Hindlimb muscle (tissue), 1 donor: Measurements from ENCODE around the gene ICA1. TPM values are rescaled to one million over a fixed set of nuclear protein-coding genes. Genes with fewer than 3 reads are reported as not detected.

ENCODE experiments used
- DNase-seq: peaks from one replicate; pipeline ENCODE4 v3.0.0-alpha.2; 2013
- polyA plus RNA-seq: library from polyadenylated mRNA; unstranded; fragments of 120-200 nt; gene quantifications from one replicate; pipeline ENCODE4 v1.2.1, GENCODE V29; 2013; ENCODE audit not compliant: insufficient read length

ICA1 gene
- polyA plus RNA-seq, 1 donor: 5.5 TPM

GRCh38 chr7:8226501-8226900 lies 35.5 kb downstream of the ICA1 start:
- DNase-seq: no peak

- no peak for DNase-seq
These were observed 40.4 kb downstream of the ICA1 start for GRCh38 chr7:8221567-8221966.

- no peak for DNase-seq
These were observed 40.9 kb downstream of the ICA1 start for GRCh38 chr7:8221101-8221495.

DNA sequence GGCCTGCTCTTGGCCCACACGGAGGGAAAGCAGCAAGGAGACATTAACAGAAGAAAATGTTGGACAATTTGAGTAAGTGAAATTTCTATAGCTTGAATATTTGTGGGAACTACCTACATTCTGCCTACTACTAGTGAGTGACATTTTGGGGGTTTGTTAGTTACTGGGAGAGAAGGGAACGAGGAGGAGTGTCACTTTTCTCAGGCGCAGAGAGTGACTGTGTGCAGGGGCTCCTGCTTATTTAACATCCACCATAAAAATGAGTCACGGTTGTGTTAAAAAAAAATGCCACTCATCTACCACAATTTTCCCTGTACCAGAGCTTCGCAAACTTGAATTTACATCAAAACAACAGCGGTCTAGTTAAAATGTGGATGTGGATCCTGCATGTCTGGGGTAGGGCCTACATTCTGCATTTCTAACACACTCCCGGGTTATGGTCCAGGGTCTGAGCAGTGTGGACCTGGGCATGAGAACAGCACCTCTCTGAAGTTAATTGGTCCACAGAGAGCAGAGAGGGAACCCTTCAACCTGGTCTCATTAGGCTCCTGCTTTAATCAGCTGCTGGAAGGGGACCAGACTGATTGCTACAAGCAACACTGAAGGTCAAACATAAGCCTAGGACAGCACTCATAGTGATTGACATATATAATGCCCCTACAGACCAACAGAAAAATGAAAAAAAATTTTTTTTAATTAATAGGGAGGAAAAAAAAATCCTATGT lies 41.4 kb downstream of the ICA1 start:
- DNase-seq: no peak

GRCh38 chr7:8217200-8218068 lies 44.5 kb downstream of the ICA1 start:
- DNase-seq: peak; percentile 63

GRCh38 chr7:8216334-8216690 lies 45.7 kb downstream of the ICA1 start:
- DNase-seq: no peak

DNA sequence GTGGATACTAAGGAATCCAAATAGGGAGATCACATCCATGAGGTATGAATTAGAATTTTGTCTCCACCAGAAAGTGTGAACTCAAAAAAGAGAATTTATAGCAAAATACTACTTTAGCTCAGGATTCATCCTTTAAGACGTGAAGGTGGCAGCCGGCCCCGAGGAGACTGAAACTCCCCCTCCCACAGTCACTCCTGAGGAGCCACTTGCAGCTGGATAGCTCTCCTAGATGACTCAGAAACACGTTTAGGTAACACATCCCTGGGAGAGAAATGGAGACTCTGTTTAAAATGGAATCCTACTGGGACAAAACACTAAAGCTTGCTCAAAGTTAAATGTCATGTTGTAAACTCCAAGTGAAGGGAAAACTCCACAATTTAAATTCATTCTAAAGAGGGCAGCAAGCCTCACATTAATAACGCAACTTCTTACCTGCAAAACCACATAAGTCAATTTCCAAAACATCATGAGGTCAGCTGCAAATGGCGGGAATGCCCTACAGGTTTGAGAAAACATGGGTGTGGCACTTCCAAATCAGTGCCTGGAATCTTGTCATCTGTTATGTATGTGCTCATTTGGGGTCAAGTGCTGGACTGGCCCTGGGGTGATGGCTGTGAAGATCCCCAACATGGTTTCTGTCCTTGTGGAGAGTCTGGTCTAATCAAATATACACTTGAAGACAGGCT lies 46.2 kb downstream of the ICA1 start:
- DNase-seq: no peak

GRCh38 chr7:8214244-8214824 lies 47.6 kb downstream of the ICA1 start:
- DNase-seq: no peak

DNA sequence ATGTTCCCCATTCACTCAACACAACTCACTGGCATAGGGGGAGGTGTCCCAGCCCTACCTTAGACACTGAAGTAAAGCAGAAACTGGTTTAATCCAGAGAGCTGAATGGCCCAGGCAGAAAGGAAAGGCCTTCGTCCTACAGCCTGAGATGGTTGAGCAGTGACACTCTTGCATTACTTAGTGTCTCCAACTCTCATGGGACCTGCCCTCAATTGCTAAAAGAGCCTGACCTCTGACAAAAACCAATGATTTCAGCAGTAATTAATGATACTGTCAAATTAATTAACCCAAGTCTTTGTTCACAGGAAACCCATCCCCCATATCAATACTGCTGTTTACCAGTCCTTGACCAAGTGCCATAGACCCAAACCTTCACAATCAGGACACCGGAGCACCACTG lies 48.6 kb downstream of the ICA1 start:
- DNase-seq: no peak

DNA sequence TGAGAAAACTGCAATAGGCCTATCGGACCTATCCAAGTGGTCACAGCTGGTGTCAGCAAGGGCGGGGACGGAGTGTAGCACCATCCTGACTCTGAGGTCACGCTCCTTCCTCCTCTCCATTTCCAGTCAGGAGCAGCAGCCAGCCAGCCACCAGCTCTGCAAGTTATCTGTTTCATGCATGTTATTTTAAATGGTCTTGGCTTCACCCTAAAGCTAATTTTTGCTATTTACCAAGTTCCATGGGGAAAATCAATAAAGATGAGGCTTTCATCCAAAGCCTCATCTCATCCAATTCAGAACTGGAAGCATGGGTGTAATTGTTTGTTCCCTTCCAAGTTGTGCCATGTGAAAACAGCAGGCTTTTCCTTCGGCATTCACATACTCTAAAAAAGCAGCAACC lies 49.3 kb downstream of the ICA1 start:
- no peak for DNase-seq

DNA sequence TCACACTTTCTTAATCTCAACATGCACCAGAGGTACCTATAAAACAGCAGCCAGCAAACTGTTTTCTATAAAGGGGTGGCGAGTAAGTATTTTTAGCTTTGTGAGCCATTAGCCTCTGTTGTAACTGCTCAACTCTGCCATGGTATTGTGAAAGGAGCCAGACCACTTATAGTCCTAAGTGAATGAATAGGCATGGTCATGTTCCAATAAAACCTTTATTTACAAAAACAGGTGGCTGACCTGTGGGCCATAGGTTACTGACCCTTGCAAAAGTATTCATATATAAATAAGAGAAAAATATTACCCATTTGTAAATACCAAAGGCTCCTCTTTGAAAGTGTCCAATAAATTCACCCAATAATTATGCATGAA lies 50.3 kb downstream of the ICA1 start:
- DNase-seq: no peak

GRCh38 chr7:8210845-8211724 lies 50.9 kb downstream of the ICA1 start:
- DNase-seq: no peak

- DNase-seq: no peak
These were observed 52.6 kb downstream of the ICA1 start for GRCh38 chr7:8209353-8209752.

- DNase-seq: no peak
These were observed 53.2 kb downstream of the ICA1 start for GRCh38 chr7:8208816-8209215.

DNA sequence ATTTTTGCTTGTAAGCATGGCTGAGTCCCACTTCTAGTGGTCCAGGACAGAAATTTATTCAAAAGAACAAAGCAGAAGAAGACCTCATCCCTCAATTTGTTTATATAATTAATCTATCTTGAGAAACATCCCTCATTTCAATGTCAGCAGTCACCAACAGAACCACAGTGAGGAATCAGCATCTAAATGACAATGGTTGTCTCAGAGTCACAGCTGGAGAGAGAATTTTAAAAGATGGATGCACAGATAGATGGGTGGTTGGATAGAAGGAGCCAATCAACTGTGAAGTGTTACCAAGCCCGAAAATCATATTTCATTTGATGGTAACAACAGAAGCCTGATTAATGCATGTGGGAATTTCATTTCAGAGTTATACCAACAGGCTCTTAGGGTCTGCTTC lies 55.0 kb downstream of the ICA1 start:
- DNase-seq: no peak

- no peak for DNase-seq
These were observed 56.4 kb downstream of the ICA1 start for GRCh38 chr7:8205537-8205936.

GRCh38 chr7:8205031-8205387 lies 57.0 kb downstream of the ICA1 start:
- DNase-seq: no peak

DNA sequence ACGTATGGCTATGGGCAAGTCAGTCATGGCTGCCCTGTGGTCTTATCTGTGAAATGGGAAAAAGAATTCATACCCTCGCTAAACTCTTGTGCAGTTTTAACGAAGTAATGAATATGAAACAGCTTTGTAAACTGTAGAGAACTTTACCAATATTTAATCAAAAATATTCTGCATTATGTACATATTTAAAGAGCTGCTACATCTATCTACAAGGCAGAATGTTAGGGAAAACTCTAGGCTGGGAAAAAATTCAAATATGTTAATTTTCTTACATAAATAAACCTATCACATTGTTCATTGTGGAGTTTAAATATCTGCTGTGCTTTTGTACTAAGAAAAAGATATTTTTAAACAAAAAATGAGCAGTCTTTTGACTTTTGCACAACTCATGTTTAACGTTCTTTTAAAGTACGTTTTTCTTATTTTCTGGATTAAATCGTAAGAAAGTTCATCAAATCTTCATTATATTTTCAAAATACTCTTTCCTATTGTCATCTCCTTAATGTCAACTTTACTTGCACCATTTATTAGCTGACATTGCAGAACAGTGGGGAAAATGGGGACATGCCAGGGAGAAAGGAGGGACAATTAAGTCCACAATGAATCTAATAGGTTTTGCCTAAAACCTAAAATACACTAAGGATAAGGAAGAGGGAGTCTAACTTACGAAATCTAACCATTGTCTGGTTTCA lies 57.5 kb downstream of the ICA1 start:
- no peak for DNase-seq

DNA sequence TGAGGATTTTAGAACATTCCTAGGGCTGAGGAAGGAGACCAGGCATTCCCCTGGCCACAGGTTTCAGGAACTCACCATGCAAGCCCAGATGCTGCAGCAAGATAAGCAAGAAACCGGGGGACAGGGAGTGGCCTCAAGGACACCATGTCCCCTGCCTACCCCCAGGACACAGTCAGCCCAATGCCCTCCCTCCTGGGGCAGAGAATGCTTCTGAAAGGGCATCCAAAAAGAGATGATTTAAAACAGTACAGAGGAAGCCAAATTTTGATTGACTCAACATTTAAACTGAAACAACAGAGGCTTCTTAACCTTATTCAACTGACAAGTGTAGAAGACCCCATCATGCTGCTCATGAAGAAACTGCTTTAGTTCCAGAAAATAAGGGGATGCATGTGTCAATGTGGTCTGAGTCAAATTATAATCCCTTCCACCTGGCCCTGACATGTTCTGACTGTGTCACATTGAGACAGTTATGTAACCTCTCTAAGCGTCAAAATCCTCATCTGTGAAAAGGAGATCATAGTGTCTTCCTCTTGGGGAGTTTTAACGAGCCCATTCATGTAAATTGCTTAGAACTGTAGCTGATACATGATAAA lies 60.0 kb downstream of the ICA1 start:
- DNase-seq: no peak

DNA sequence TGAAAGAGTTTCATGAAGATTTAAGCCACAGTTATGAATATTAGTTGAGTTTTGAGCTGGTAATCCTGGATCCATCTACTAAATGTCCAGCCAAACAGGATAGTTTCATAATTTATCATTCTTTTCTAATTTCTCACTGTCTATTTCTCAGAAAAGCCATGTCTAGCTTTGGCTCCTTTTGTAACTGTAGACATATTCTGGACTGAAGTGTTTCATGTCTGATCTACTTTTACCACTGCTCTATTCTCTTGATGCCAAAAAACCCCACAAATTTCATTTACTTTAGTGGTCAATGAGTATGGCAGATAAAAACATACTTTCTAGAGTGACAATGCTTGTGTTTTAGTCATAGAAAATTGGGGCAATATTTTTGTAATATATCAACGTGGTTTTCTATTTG lies 61.2 kb downstream of the ICA1 start:
- DNase-seq: no peak

DNA sequence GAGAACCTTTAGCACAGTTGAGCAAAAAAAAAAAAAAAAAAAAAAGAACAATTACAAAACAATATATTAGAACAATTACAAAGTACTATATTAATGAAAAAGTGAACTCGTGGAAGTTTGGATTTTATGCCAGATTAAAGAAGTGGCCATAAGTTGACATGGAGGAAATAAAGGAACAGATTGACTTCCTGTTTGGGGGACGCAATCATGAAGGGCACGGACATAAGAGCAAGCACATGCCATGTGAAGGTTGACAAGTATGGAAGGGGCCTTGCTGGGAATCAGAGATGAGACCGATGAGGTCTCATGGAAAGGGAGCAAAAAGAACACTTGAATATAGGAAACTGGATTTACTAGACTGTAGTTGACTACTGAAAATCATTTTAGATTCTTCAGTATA lies 61.7 kb downstream of the ICA1 start:
- no peak for DNase-seq
